Activated T-cell treated with anti-CD3 and anti-CD28 coated beads, Interleukin-2, amount 50 U/mL, for 48 hours (primary cell): ENCODE measurements around the gene RNU6-1.

Experiments
- DNase-seq, 2 experiments: peaks; one replicate each; pipeline ENCODE4 v3.0.0-alpha.2; 2020

The RNU6-1 gene

GRCh38 chr15:67839929-67840748 lies at the start of gene RNU6-1:
TSS of gene RNU6-1 (minus strand) at chr15:67840045.
- peak; percentile 95 to 97 for DNase-seq

GRCh38 chr15:67887776-67888175 lies 47.9 kb upstream of the RNU6-1 start:
- no peak for DNase-seq

GRCh38 chr15:67885861-67886260 lies 46.0 kb upstream of the RNU6-1 start:
- no peak for DNase-seq

GRCh38 chr15:67885175-67885523 lies 45.3 kb upstream of the RNU6-1 start:
- no peak for DNase-seq

- peak; percentile 59 to 62 for DNase-seq
Observed at GRCh38 chr15:67884514-67885174, 44.8 kb upstream of the RNU6-1 start.

GRCh38 chr15:67884009-67884408 lies 44.2 kb upstream of the RNU6-1 start:
- DNase-seq = no peak

- no peak for DNase-seq
Observed at GRCh38 chr15:67883234-67883773, 43.5 kb upstream of the RNU6-1 start.

- no peak for DNase-seq
Observed at GRCh38 chr15:67882487-67883233, 42.8 kb upstream of the RNU6-1 start.

GRCh38 chr15:67880651-67881182 lies 40.9 kb upstream of the RNU6-1 start:
- no peak for DNase-seq

- no peak for DNase-seq
Observed at GRCh38 chr15:67879440-67880129, 39.7 kb upstream of the RNU6-1 start.

GRCh38 chr15:67878712-67879206 lies 38.9 kb upstream of the RNU6-1 start:
- no peak for DNase-seq

GRCh38 chr15:67873777-67874176 lies 33.9 kb upstream of the RNU6-1 start:
- no peak for DNase-seq

GRCh38 chr15:67870868-67871408 lies 31.1 kb upstream of the RNU6-1 start:
- DNase-seq = no peak

- no peak for DNase-seq
Observed at GRCh38 chr15:67869701-67870100, 29.9 kb upstream of the RNU6-1 start.

- no peak for DNase-seq
Observed at GRCh38 chr15:67865766-67866165, 25.9 kb upstream of the RNU6-1 start.

- no peak for DNase-seq
Observed at GRCh38 chr15:67865331-67865730, 25.5 kb upstream of the RNU6-1 start.

- DNase-seq = peak; percentile 76 to 82
Observed at GRCh38 chr15:67863442-67863987, 23.7 kb upstream of the RNU6-1 start.

- no peak for DNase-seq
Observed at GRCh38 chr15:67862750-67863441, 23.1 kb upstream of the RNU6-1 start.

- no peak for DNase-seq
Observed at GRCh38 chr15:67861983-67862382, 22.1 kb upstream of the RNU6-1 start.

- DNase-seq = no peak
Observed at GRCh38 chr15:67859331-67859946, 19.6 kb upstream of the RNU6-1 start.

GRCh38 chr15:67857220-67857619 lies 17.4 kb upstream of the RNU6-1 start:
- DNase-seq = no peak
